H1 (cell line): ENCODE measurements around the gene GPS1. TPM values are rescaled to one million over a fixed set of nuclear protein-coding genes. Genes with fewer than 3 reads are reported as not detected.

ENCODE experiments used
- BRCA1 ChIP-seq: IDR thresholded peaks from 2 replicates; pipeline ENCODE4 v1.6.1; 2012; ENCODE audit warnings: low read depth, low read length, improper control_type of control experiment
- CBX5 ChIP-seq: fragments of 300-800, 300-1000 bp; sonication (generic); IDR thresholded peaks from 2 replicates; pipeline ENCODE4 v1.7.1; 2016; ENCODE audit warnings: antibody characterized with exemption, low read length, low read depth
- JUND ChIP-seq: IDR thresholded peaks from 2 replicates; pipeline ENCODE4 v1.6.1; 2011; ENCODE audit warnings: mild to moderate bottlenecking, improper control_type of control experiment, low read length
- SIX5 ChIP-seq: IDR thresholded peaks from 2 replicates; pipeline ENCODE4 v1.6.1; 2011; ENCODE audit warnings: mild to moderate bottlenecking, low read depth, low read length
- TCF12 ChIP-seq: IDR thresholded peaks from 2 replicates; pipeline ENCODE4 v1.6.1; 2011; ENCODE audit warnings: low read depth, mild to moderate bottlenecking, low read length
- polyA plus RNA-seq, 7 experiments: library from polyadenylated mRNA; depleted of rRNA in 3 of 7; stranded (reverse) in 5 of 7; unstranded in 2 of 7; fragments of >200 nt in 5 of 7; fragments of 200-250 nt in 2 of 7; gene quantifications; 1 replicate in 5 of 7; 2 replicates in 1 of 7; 4 replicates in 1 of 7; pipeline versions ENCODE4 v1.2.1 to v1.2.3, GENCODE V29; 2011 to 2013; ENCODE audit warnings: missing spikeins in 2 of 7, mixed read lengths in 2 of 7
- total RNA-seq: library from RNA; stranded (reverse); fragmentation: NEBNext Ultra II Directional; extraction: Animal tissue kit (Norgen Biotek cat#: 25700); gene quantifications from 2 replicates; pipeline ENCODE4 v1.2.1, GENCODE V29; 2021

Gene GPS1
- total and polyA plus RNA-seq, 2 of the 8 experiments (the other 6 are each of a cell fraction or from before 2014, with no cell fraction given): 153 to 277 TPM

GRCh38 chr17:82051776-82052637 lies at the start of gene GPS1, which contains the start of gene RFNG (continued):
- TF ChIP-seq SIX5: no peak
- TF ChIP-seq TCF12: no peak
- TF ChIP-seq JUND: no peak
- no peak for TF ChIP-seq BRCA1
- TF ChIP-seq CBX5: no peak
